Measurements from ENCODE around the gene DDX39A. TPM values are rescaled to one million over a fixed set of nuclear protein-coding genes. Genes with fewer than 3 reads are reported as not detected.

Gene DDX39A
- total RNA-seq, 4 donors from 2014 or later = 66.4 to 286 (median 163) TPM

GRCh38 chr19:14361824-14362223, 57.3 kb downstream of the DDX39A start:
- intact Hi-C loops (cut with DNase I; ENCODE audit: low total_unique reads) = no loop called here
- peak overlapping the region in 1 of 4 donors; percentile 45 for H3K27ac ChIP-seq

More at GRCh38 chr19:14361824-14362223, 57.3 kb downstream of the DDX39A start:
- H3K4me3 ChIP-seq = no peak overlapping the region
- no peaks in the 10 kb centered on the region for H3K9me3 ChIP-seq
- H3K36me3 ChIP-seq = no peaks in the 10 kb centered on the region
- H3K4me1 ChIP-seq = peaks cover 8 to 39% (median 17%) of the 10 kb centered on the region in 4 donors
- in situ Hi-C loops (cut with MboI; ENCODE audit: low pct_ligation_motif_present in 1 of 4, low pct_unique_long_range_greater_than_20kb in 1 of 4, low sequenced_read_pairs in 3 of 4) = no loop called here
- H3K27me3 ChIP-seq = no peaks in the 10 kb centered on the region
- no peak for TF ChIP-seq EP300 (IDR thresholded peaks at IDR 0.05; ENCODE audit: low read depth)
- TF ChIP-seq, protein P1, sequence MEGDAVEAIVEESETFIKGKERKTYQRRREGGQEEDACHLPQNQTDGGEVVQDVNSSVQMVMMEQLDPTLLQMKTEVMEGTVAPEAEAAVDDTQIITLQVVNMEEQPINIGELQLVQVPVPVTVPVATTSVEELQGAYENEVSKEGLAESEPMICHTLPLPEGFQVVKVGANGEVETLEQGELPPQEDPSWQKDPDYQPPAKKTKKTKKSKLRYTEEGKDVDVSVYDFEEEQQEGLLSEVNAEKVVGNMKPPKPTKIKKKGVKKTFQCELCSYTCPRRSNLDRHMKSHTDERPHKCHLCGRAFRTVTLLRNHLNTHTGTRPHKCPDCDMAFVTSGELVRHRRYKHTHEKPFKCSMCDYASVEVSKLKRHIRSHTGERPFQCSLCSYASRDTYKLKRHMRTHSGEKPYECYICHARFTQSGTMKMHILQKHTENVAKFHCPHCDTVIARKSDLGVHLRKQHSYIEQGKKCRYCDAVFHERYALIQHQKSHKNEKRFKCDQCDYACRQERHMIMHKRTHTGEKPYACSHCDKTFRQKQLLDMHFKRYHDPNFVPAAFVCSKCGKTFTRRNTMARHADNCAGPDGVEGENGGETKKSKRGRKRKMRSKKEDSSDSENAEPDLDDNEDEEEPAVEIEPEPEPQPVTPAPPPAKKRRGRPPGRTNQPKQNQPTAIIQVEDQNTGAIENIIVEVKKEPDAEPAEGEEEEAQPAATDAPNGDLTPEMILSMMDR (IDR thresholded peaks at IDR 0.05) = no peak
- TF ChIP-seq POLR2A (IDR thresholded peaks at IDR 0.05) = no peak
- TF ChIP-seq POLR2AphosphoS5 (IDR thresholded peaks at IDR 0.05) = no peak
- DNase-seq = no peak
- 63% methylated on average over 7 of the region's 7 CpGs; no CpG with 5 or more reads in 1 of the 2 donors for WGBS, 2 donors (ENCODE audit: low coverage in 1 of 2)

Other genes starting within 250 kb of the DDX39A start
- gene ADGRL1, start 213.2 kb downstream of the DDX39A start, total RNA-seq = 10 to 100 TPM; 45.9 to 55.4 (median 48.7) TPM
- gene ADGRE5, start 37.9 kb downstream of the DDX39A start, total RNA-seq = 100 to 1,000 TPM in 3 of 4 donors, 10 to 100 TPM in 1; 77.4 to 257 (median 136) TPM
- gene PKN1, start 14.0 kb upstream of the DDX39A start, total RNA-seq = 100 to 1,000 TPM in 1 of 4 donors, 10 to 100 TPM in 3; 29.1 to 129 (median 55.0) TPM
- 1 to 10 TPM in 2 of 4 donors, not detected in 2; 1.1 to 1.2 TPM for gene PTGER1, start 56.0 kb upstream of the DDX39A start, total RNA-seq
- 100 to 1,000 TPM; 295 to 569 (median 362) TPM for gene GIPC1, start 76.8 kb upstream of the DDX39A start, total RNA-seq
- gene DNAJB1, start 99.1 kb upstream of the DDX39A start, total RNA-seq = 100 to 1,000 TPM in 2 of 4 donors, 10 to 100 TPM in 2; 20.3 to 111 (median 93.8) TPM
- gene TECR, start 110.3 kb upstream of the DDX39A start, total RNA-seq = 100 to 1,000 TPM in 1 of 4 donors, 10 to 100 TPM in 3; 36.6 to 145 (median 69.3) TPM
- 100 to 1,000 TPM; 380 to 710 (median 454) TPM for gene NDUFB7, start 152.7 kb upstream of the DDX39A start, total RNA-seq
- 1 to 10 TPM in 1 of 4 donors, under 1 TPM in 1, not detected in 2; 0.41 to 4.9 TPM for gene CLEC17A, start 163.7 kb upstream of the DDX39A start, total RNA-seq